ENCODE results near the gene ANKS1A. TPM values are rescaled to one million over a fixed set of nuclear protein-coding genes. Genes with fewer than 3 reads are reported as not detected.

Gene ANKS1A
- total and polyA plus RNA-seq, 5 donors from 2014 or later: 1.4 to 10.6 (median 1.5) TPM

GRCh38 chr6:35046862-35047261 is 157.8 kb downstream of the ANKS1A start:
- H3K9me3 Mint-ChIP-seq: no peaks in the 10 kb centered on the region
- Histone ChIP-seq H3K27ac (ENCODE audit: insufficient read depth, low read length, poor library complexity, severe bottlenecking) (no peak overlapping the region), H3K9me3 (ENCODE audit: control insufficient read depth in 2 of 2, low read length in 2 of 2) (no peaks in the 10 kb centered on the region), H3K4me3 (ENCODE audit: low read depth, low read length) (no peak overlapping the region), H3K4me1 (ENCODE audit: control insufficient read depth, insufficient read depth, low read length, poor library complexity, severe bottlenecking) (peaks cover 4% of the 10 kb centered on the region), H3K27me3 (ENCODE audit: control insufficient read depth, insufficient read depth, low read length) (no peaks in the 10 kb centered on the region), H3K36me3 (ENCODE audit: control insufficient read depth, insufficient read depth, low read length) (peaks cover 2% of the 10 kb centered on the region)
- H3K36me3 Mint-ChIP-seq: peaks cover 18% of the 10 kb centered on the region
- DNase-seq: peak in 1 of 3 donors; percentile 29
- H3K27me3 Mint-ChIP-seq: no peaks in the 10 kb centered on the region
- peaks cover 2 to 19% (median 12%) of the 10 kb centered on the region in 4 donors for H3K4me1 Mint-ChIP-seq
- no peak overlapping the region for H3K4me3 Mint-ChIP-seq
- ATAC-seq (ENCODE audit: low read depth in 2 of 2): no peak
- peak overlapping the region in 2 of 3 donors; percentile 38 to 50 for H3K27ac Mint-ChIP-seq

DNA sequence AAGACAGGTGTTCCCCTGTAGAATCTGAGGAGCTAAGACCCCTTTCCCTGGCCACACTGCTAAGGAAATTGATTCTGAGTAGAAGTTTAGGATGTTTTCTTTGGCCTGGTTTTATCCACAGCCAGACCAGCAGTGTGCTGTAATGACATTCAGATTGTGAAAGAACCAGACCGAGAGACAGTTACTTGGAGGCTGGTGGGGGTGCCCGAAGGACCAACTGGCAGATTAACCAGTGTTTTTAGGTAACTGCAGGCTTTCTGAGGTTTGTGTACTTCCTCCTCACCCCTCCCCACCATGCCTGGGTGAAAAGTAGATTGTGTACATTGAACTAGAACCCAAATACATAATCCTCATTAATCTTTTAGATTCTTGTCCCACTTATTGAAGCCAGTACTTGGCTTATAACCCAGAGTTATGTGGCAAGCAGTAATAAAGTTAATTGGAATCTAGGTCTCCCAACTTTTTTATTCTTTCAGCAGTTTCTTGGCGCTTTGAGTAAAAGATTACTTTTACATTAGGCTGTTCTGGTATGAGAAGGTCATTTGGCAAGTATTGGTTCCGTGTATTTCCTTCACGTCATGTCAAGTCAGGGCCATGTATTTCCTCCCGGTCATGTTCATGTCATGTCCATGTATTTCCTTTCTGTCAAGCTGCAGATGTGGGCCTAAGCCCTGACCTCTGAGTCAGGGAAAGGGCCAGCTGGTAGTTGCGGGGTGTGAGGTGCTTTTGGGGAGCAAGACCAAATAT is 158.4 kb downstream of the ANKS1A start:
- Mint-ChIP-seq H3K4me3 (peak overlapping the region in 2 of 4 donors; percentile 5 to 50), H3K36me3 (peaks cover 15% of the 10 kb centered on the region), H3K27me3 (no peaks in the 10 kb centered on the region), H3K9me3 (no peaks in the 10 kb centered on the region), H3K4me1 (peaks cover 2 to 17% (median 12%) of the 10 kb centered on the region in 4 donors), H3K27ac (peak overlapping the region in 2 of 3 donors; percentile 38 to 50)
- peak in 1 of 3 donors; percentile 52 for DNase-seq
- H3K27ac ChIP-seq (ENCODE audit: insufficient read depth, low read length, poor library complexity, severe bottlenecking): no peak overlapping the region
- peak in 1 of 2 donors; percentile 34 for ATAC-seq (ENCODE audit: low read depth in 2 of 2)
- no peaks in the 10 kb centered on the region for H3K9me3 ChIP-seq (ENCODE audit: control insufficient read depth in 2 of 2, low read length in 2 of 2)
- H3K4me1 ChIP-seq (ENCODE audit: control insufficient read depth, insufficient read depth, low read length, poor library complexity, severe bottlenecking): peaks cover 4% of the 10 kb centered on the region
- no peaks in the 10 kb centered on the region for H3K27me3 ChIP-seq (ENCODE audit: control insufficient read depth, insufficient read depth, low read length)
- H3K4me3 ChIP-seq (ENCODE audit: low read depth, low read length): no peak overlapping the region
- H3K36me3 ChIP-seq (ENCODE audit: control insufficient read depth, insufficient read depth, low read length): peaks cover 2% of the 10 kb centered on the region

DNA sequence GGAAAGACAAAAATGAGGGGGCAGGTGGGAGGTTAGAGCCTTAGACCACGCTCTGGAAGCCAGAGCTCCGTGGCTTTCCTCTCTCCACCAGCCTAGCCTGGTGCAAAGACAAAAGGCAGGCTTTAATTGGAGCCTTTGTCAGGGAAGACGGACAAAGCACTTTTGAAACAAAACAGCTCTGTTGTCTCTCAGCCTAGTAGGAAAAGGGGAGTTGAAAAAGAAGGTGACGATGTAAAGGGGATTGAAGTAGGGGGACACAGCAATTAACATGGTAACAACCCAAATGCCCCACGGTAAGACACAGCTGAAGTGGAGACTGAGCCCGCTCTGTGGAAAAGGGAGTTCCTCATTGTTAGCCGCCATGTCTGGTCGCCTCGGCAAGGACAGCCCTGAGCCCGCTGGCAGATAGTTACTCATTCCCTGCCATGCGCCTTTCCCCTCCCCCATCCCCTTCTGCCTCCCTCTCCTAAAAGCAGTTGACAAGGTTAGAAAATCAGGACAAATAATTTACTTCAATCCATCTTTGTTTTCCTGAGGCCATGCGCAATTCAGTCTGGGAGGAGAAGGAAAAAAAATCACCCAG is 159.1 kb downstream of the ANKS1A start:
- Mint-ChIP-seq H3K4me3 (peak overlapping the region in 1 of 4 donors; percentile 50), H3K27me3 (no peaks in the 10 kb centered on the region), H3K9me3 (no peaks in the 10 kb centered on the region), H3K4me1 (peaks cover 2 to 17% (median 12%) of the 10 kb centered on the region in 4 donors), H3K36me3 (peaks cover 13% of the 10 kb centered on the region), H3K27ac (peak overlapping the region in 1 of 3 donors; percentile 50)
- H3K4me3 ChIP-seq (ENCODE audit: low read depth, low read length): peak overlapping the region; percentile 18
- no peaks in the 10 kb centered on the region for H3K9me3 ChIP-seq (ENCODE audit: control insufficient read depth in 2 of 2, low read length in 2 of 2)
- H3K4me1 ChIP-seq (ENCODE audit: control insufficient read depth, insufficient read depth, low read length, poor library complexity, severe bottlenecking): peaks cover 4% of the 10 kb centered on the region
- no peak overlapping the region for H3K27ac ChIP-seq (ENCODE audit: insufficient read depth, low read length, poor library complexity, severe bottlenecking)
- DNase-seq (no peak), ATAC-seq (ENCODE audit: low read depth in 2 of 2) (no peak)
- peaks cover 2% of the 10 kb centered on the region for H3K36me3 ChIP-seq (ENCODE audit: control insufficient read depth, insufficient read depth, low read length)
- H3K27me3 ChIP-seq (ENCODE audit: control insufficient read depth, insufficient read depth, low read length): no peaks in the 10 kb centered on the region

DNA sequence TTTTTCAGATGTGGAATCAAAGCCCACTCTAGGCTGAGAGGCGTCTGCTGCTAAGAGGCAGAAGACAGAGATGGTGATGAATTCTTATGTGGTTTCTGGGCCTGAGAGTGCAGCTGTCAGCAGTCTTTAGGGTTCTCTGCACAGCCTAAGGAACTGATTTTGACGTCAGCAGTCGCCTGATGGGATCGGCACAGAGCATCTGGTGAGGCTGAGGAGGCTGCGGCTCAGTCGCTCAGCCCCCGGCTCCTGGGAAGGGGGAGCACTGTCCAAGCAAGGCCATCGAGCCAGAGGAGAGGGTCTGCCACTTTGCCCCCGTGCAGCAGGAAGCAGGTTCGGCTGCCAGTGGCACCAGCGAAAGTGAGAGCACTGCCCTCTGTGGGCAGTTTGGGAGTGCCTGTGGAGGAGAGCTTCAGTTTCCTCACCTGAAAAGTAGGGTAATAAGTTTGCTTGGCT is 159.6 kb downstream of the ANKS1A start:
- peaks cover 2% of the 10 kb centered on the region for H3K36me3 ChIP-seq (ENCODE audit: control insufficient read depth, insufficient read depth, low read length)
- no peaks in the 10 kb centered on the region for H3K9me3 ChIP-seq (ENCODE audit: control insufficient read depth in 2 of 2, low read length in 2 of 2)
- DNase-seq (peak in 2 of 3 donors; percentile 10 to 58), ATAC-seq (ENCODE audit: low read depth in 2 of 2) (peak; percentile 55 to 59)
- H3K4me1 ChIP-seq (ENCODE audit: control insufficient read depth, insufficient read depth, low read length, poor library complexity, severe bottlenecking): peaks cover 4% of the 10 kb centered on the region
- H3K27ac ChIP-seq (ENCODE audit: insufficient read depth, low read length, poor library complexity, severe bottlenecking): no peak overlapping the region
- no peak overlapping the region for H3K4me3 Mint-ChIP-seq
- peaks cover 2 to 17% (median 12%) of the 10 kb centered on the region in 4 donors for H3K4me1 Mint-ChIP-seq
- H3K4me3 ChIP-seq (ENCODE audit: low read depth, low read length): peak overlapping the region; percentile 18
- H3K27ac Mint-ChIP-seq: no peak overlapping the region
- no peaks in the 10 kb centered on the region for H3K27me3 ChIP-seq (ENCODE audit: control insufficient read depth, insufficient read depth, low read length)
- peaks cover 8% of the 10 kb centered on the region for H3K36me3 Mint-ChIP-seq
- H3K27me3 Mint-ChIP-seq: no peaks in the 10 kb centered on the region
- no peaks in the 10 kb centered on the region for H3K9me3 Mint-ChIP-seq

DNA sequence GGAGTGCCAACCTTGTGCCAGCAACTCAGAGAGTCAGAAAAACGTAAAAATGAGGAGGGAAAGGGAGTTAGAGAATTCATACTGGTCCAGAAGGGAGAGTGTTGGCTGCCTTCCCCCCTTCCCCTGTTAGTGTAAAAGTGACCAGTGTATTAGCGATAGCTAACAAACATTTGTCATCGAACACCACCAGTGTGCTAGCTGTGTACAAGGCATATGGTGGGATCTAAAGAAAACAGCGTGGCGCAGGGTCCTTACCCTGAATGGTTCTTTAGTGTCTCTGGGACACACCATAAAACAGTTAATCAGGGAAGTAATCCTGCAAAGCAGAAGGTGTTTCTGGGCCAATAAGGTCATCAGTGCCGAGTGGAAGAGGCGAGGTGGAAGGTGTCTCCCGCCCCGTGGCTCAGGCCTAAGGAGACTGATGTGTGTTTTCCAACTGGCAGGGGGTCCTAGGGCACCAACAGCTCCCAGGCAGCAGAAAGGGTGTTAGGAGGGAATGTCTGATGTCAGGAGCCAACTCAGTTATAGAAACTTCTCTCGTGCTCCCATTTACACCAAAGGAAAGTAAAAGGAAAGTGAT is 160.2 kb downstream of the ANKS1A start:
- Histone ChIP-seq H3K27me3 (ENCODE audit: control insufficient read depth, insufficient read depth, low read length) (no peaks in the 10 kb centered on the region), H3K9me3 (ENCODE audit: control insufficient read depth in 2 of 2, low read length in 2 of 2) (no peaks in the 10 kb centered on the region), H3K4me3 (ENCODE audit: low read depth, low read length) (no peak overlapping the region), H3K4me1 (ENCODE audit: control insufficient read depth, insufficient read depth, low read length, poor library complexity, severe bottlenecking) (peaks cover 4% of the 10 kb centered on the region), H3K36me3 (ENCODE audit: control insufficient read depth, insufficient read depth, low read length) (peaks cover 2% of the 10 kb centered on the region), H3K27ac (ENCODE audit: insufficient read depth, low read length, poor library complexity, severe bottlenecking) (no peak overlapping the region)
- no peak for DNase-seq
- Mint-ChIP-seq H3K4me1 (peaks cover 0 to 17% (median 12%) of the 10 kb centered on the region in 4 donors), H3K27ac (no peak overlapping the region), H3K27me3 (no peaks in the 10 kb centered on the region), H3K9me3 (no peaks in the 10 kb centered on the region), H3K4me3 (no peak overlapping the region), H3K36me3 (peaks cover 8% of the 10 kb centered on the region)
- ATAC-seq (ENCODE audit: low read depth in 2 of 2): no peak

GRCh38 chr6:35049900-35050756 is 161.1 kb downstream of the ANKS1A start:
- Histone ChIP-seq H3K27ac (ENCODE audit: insufficient read depth, low read length, poor library complexity, severe bottlenecking) (no peak overlapping the region), H3K27me3 (ENCODE audit: control insufficient read depth, insufficient read depth, low read length) (no peaks in the 10 kb centered on the region), H3K4me1 (ENCODE audit: control insufficient read depth, insufficient read depth, low read length, poor library complexity, severe bottlenecking) (peaks cover 4% of the 10 kb centered on the region), H3K4me3 (ENCODE audit: low read depth, low read length) (no peak overlapping the region), H3K9me3 (ENCODE audit: control insufficient read depth in 2 of 2, low read length in 2 of 2) (no peaks in the 10 kb centered on the region), H3K36me3 (ENCODE audit: control insufficient read depth, insufficient read depth, low read length) (peaks cover 6% of the 10 kb centered on the region)
- H3K27me3 Mint-ChIP-seq: no peaks in the 10 kb centered on the region
- peaks cover 0 to 17% (median 12%) of the 10 kb centered on the region in 4 donors for H3K4me1 Mint-ChIP-seq
- H3K36me3 Mint-ChIP-seq: peaks cover 8% of the 10 kb centered on the region
- no peak for DNase-seq
- H3K27ac Mint-ChIP-seq: no peak overlapping the region
- no peak for ATAC-seq (ENCODE audit: low read depth in 2 of 2)
- H3K9me3 Mint-ChIP-seq: no peaks in the 10 kb centered on the region
- no peak overlapping the region for H3K4me3 Mint-ChIP-seq

DNA sequence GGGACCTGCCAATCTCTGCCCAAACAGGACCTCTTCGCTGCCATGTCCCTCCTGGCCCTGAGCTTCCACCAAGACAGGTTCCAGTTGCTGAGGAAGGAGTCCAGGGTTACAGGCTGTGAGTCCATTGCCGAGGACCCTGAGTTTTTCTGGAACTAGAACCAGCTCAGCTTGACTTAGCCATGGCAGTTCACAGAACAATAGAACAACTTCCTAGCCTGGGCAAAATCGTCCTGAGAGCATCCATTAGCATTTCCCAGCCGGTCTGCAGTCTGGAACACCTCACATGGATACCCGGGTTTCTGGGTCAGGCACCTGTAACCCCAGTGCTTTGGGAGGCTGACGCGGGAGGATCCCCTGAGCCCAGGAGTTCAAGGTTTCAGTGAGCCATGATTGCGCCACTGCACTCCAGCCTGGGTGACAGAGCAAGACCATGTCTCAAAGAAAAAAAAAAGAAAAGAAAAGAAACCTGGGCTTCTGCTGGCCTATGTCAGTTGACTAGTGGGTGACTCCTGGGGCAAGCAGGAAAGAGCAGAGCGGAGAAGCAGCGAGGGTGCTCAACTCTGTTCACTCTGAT is 161.8 kb downstream of the ANKS1A start:
- Histone ChIP-seq H3K36me3 (ENCODE audit: control insufficient read depth, insufficient read depth, low read length) (peaks cover 6% of the 10 kb centered on the region), H3K4me1 (ENCODE audit: control insufficient read depth, insufficient read depth, low read length, poor library complexity, severe bottlenecking) (peaks cover 4% of the 10 kb centered on the region), H3K27ac (ENCODE audit: insufficient read depth, low read length, poor library complexity, severe bottlenecking) (no peak overlapping the region), H3K27me3 (ENCODE audit: control insufficient read depth, insufficient read depth, low read length) (no peaks in the 10 kb centered on the region), H3K9me3 (ENCODE audit: control insufficient read depth in 2 of 2, low read length in 2 of 2) (no peaks in the 10 kb centered on the region), H3K4me3 (ENCODE audit: low read depth, low read length) (no peak overlapping the region)
- DNase-seq: no peak
- Mint-ChIP-seq H3K9me3 (no peaks in the 10 kb centered on the region), H3K4me3 (no peak overlapping the region), H3K36me3 (peaks cover 8% of the 10 kb centered on the region), H3K4me1 (peaks cover 0 to 17% (median 12%) of the 10 kb centered on the region in 4 donors), H3K27me3 (no peaks in the 10 kb centered on the region), H3K27ac (no peak overlapping the region)
- ATAC-seq (ENCODE audit: low read depth in 2 of 2): no peak
